SK-N-SH treated with all-trans-retinoic acid at 6 μM for 48 hours (cell line): ENCODE measurements around the gene SUGCT.

ENCODE experiments used
- ATAC-seq: fragments of 200-7000 bp; cut with Tn5 transposase; 3 replicates; pipeline ENCODE4 v1.9.1; 2020; ENCODE audit warnings: mild to moderate bottlenecking, moderate library complexity
- ARNTL ChIP-seq: fragments of 450-650 bp; formaldehyde crosslinking; IDR thresholded peaks from 2 replicates; pipeline ENCODE4 v1.5.0; 2020; ENCODE audit warnings: low read depth, mild to moderate bottlenecking, moderate library complexity, borderline replicate concordance
- BACH2 ChIP-seq: fragments of 250-450 bp; sonication (Bioruptor Pico); IDR thresholded peaks from 2 replicates; pipeline ENCODE4 v1.9.0; 2021; ENCODE audit warnings: mild to moderate bottlenecking, borderline replicate concordance
- CSDC2 ChIP-seq: fragments of 250-450 bp; sonication (Bioruptor Pico); IDR thresholded peaks from 2 replicates; pipeline ENCODE4 v1.5.0; 2020; ENCODE audit warnings: mild to moderate bottlenecking, moderate library complexity
- CSRNP3 ChIP-seq: fragments of 250-450 bp; sonication (Bioruptor Pico); IDR thresholded peaks from 2 replicates; pipeline ENCODE4 v1.5.1; 2021; ENCODE audit warnings: mild to moderate bottlenecking, moderate library complexity
- GLIS3 ChIP-seq: fragments of 250-450 bp; sonication (Bioruptor Pico); IDR thresholded peaks from 2 replicates; pipeline ENCODE4 v1.5.0; 2020; ENCODE audit warnings: mild to moderate bottlenecking, moderate library complexity
- OSR1 ChIP-seq: fragments of 250-450 bp; sonication (Bioruptor Pico); IDR thresholded peaks from 2 replicates; pipeline ENCODE4 v1.8.0; 2022; ENCODE audit warnings: moderate library complexity, mild to moderate bottlenecking, inconsistent platforms
- PATZ1 ChIP-seq: fragments of 250-450 bp; sonication (Bioruptor Pico); IDR thresholded peaks from 2 replicates; pipeline ENCODE4 v1.8.0; 2020; ENCODE audit warnings: mild to moderate bottlenecking, moderate library complexity, borderline replicate concordance
- POU6F1 ChIP-seq: fragments of 250-450 bp; sonication (Bioruptor Pico); IDR thresholded peaks from 2 replicates; pipeline ENCODE4 v1.8.0; 2021; ENCODE audit warnings: low read depth, mild to moderate bottlenecking, moderate library complexity, borderline replicate concordance
- PPARA ChIP-seq: fragments of 250-450 bp; sonication (Bioruptor Pico); IDR thresholded peaks from 2 replicates; pipeline ENCODE4 v1.5.0; 2020; ENCODE audit warnings: mild to moderate bottlenecking, borderline replicate concordance
- RARB ChIP-seq: fragments of 250-450 bp; sonication (Bioruptor Pico); IDR thresholded peaks from 2 replicates; pipeline ENCODE4 v1.8.0; 2021; ENCODE audit warnings: mild to moderate bottlenecking, moderate library complexity
- SNAI2 ChIP-seq: fragments of 250-450 bp; sonication (Bioruptor Pico); IDR thresholded peaks from 2 replicates; pipeline ENCODE4 v1.5.0; 2020; ENCODE audit warnings: mild to moderate bottlenecking, moderate library complexity
- TCF4 ChIP-seq: fragments of 250-450 bp; sonication (Bioruptor Pico); IDR thresholded peaks from 2 replicates; pipeline ENCODE4 v1.8.0; 2021; ENCODE audit warnings: mild to moderate bottlenecking, moderate library complexity, borderline replicate concordance
- TOX ChIP-seq: fragments of 250-450 bp; sonication (Bioruptor Pico); IDR thresholded peaks from 2 replicates; pipeline ENCODE4 v1.8.0; 2021; ENCODE audit warnings: mild to moderate bottlenecking, moderate library complexity, borderline replicate concordance
- TSHZ2 ChIP-seq: fragments of 250-450 bp; sonication (Bioruptor Pico); IDR thresholded peaks from 2 replicates; pipeline ENCODE4 v1.5.0; 2020; ENCODE audit warnings: mild to moderate bottlenecking, moderate library complexity
- ZC3H10 ChIP-seq: fragments of 250-450 bp; sonication (Bioruptor Pico); IDR thresholded peaks from 2 replicates; pipeline ENCODE4 v1.5.1; 2021; ENCODE audit warnings: mild to moderate bottlenecking, moderate library complexity
- ZFP3 ChIP-seq: fragments of 250-450 bp; sonication (Bioruptor Pico); IDR thresholded peaks from 2 replicates; pipeline ENCODE4 v1.5.0; 2020; ENCODE audit warnings: mild to moderate bottlenecking, moderate library complexity
- ZFP30 ChIP-seq: fragments of 450-650 bp; formaldehyde crosslinking; IDR thresholded peaks from 2 replicates; pipeline ENCODE4 v1.5.0; 2022; ENCODE audit warnings: mild to moderate bottlenecking, moderate library complexity
- ZNF565 ChIP-seq: fragments of 450-650 bp; formaldehyde crosslinking; conservative IDR thresholded peaks from 2 replicates; pipeline ENCODE4 v1.5.0; 2020; ENCODE audit warnings: low read depth, mild to moderate bottlenecking, moderate library complexity
- ZNF70 ChIP-seq: fragments of 450-650 bp; formaldehyde crosslinking; IDR thresholded peaks from 2 replicates; pipeline ENCODE4 v1.5.0; 2020; ENCODE audit warnings: mild to moderate bottlenecking, moderate library complexity
- ZNF8 ChIP-seq: fragments of 450-650 bp; formaldehyde crosslinking; IDR thresholded peaks from 2 replicates; pipeline ENCODE4 v1.5.0; 2020; ENCODE audit warnings: mild to moderate bottlenecking, moderate library complexity

SUGCT gene

GRCh38 chr7:40346554-40346953, 211.7 kb downstream of the SUGCT start:
- ATAC-seq: no peak
- TF ChIP-seq TSHZ2 (no peak), ZFP3 (CRISPR knock-in tag) (no peak), ZNF565 (CRISPR knock-in tag) (no peak), ZNF8 (CRISPR knock-in tag) (no peak), CSDC2 (no peak), ZFP30 (CRISPR knock-in tag) (no peak), ZC3H10 (CRISPR knock-in tag) (no peak)
- TF ChIP-seq, all 23 proteins: peak for 0

GRCh38 chr7:40348126-40348728, 213.4 kb downstream of the SUGCT start:
- TF ChIP-seq OSR1 (CRISPR knock-in tag): no peak
- no peak for TF ChIP-seq ZNF565 (CRISPR knock-in tag)
- TF ChIP-seq SNAI2 (CRISPR knock-in tag): no peak
- TF ChIP-seq CSRNP3 (CRISPR knock-in tag): no peak
- no peak for TF ChIP-seq TCF4 (CRISPR knock-in tag)
- TF ChIP-seq RARB (CRISPR knock-in tag): no peak
- TF ChIP-seq TSHZ2: no peak

GRCh38 chr7:40350100-40350499, 215.3 kb downstream of the SUGCT start:
- ATAC-seq: no peak
- TF ChIP-seq ARNTL (no peak), CSDC2 (no peak), ZFP3 (CRISPR knock-in tag) (no peak), ZC3H10 (CRISPR knock-in tag) (no peak), TOX (CRISPR knock-in tag) (no peak), RARB (CRISPR knock-in tag) (no peak), ZNF70 (no peak), PPARA (CRISPR knock-in tag) (no peak), GLIS3 (no peak), TCF4 (CRISPR knock-in tag) (no peak), ZNF565 (CRISPR knock-in tag) (no peak), TSHZ2 (no peak), POU6F1 (no peak), OSR1 (CRISPR knock-in tag) (no peak), PATZ1 (CRISPR knock-in tag) (no peak), ZNF8 (CRISPR knock-in tag) (no peak), BACH2 (CRISPR knock-in tag) (no peak)

More at GRCh38 chr7:40348126-40348728, 213.4 kb downstream of the SUGCT start:
- no peak for ATAC-seq
